HG02885 (cell line): ENCODE data around the gene SERPINA1.
A peak's percentile ranks its signal among the peaks of the same experiment; 100 is the strongest.
"Not testable (repeated sequence)": the region's sequence is repeated elsewhere in the genome, so short reads cannot be mapped to it uniquely, and the experiment has no call there.

Source experiments
- ATAC-seq: cut with Tn5 transposase; IDR thresholded peaks from one replicate; pipeline ENCODE4 v1.9.1; 2021; ENCODE audit warnings: mild to moderate bottlenecking; ENCODE audit not compliant: unreplicated experiment, poor library complexity

Gene SERPINA1

GRCh38 chr14:94388384-94389103 lies at the start of gene SERPINA1:
TSS of gene SERPINA1 (minus strand) at chr14:94388602. CDS start at chr14:94383237, 5,365 bp downstream.
- no peak for ATAC-seq

GRCh38 chr14:94428610-94429009 lies 40.2 kb upstream of the SERPINA1 start:
- ATAC-seq, result no peak

- ATAC-seq, result no peak
Observed at GRCh38 chr14:94427016-94427613, 38.7 kb upstream of the SERPINA1 start.

GRCh38 chr14:94426526-94426925 lies 38.1 kb upstream of the SERPINA1 start:
- ATAC-seq, result no peak

GRCh38 chr14:94424371-94424770 lies 36.0 kb upstream of the SERPINA1 start:
- ATAC-seq, result no peak

DNA sequence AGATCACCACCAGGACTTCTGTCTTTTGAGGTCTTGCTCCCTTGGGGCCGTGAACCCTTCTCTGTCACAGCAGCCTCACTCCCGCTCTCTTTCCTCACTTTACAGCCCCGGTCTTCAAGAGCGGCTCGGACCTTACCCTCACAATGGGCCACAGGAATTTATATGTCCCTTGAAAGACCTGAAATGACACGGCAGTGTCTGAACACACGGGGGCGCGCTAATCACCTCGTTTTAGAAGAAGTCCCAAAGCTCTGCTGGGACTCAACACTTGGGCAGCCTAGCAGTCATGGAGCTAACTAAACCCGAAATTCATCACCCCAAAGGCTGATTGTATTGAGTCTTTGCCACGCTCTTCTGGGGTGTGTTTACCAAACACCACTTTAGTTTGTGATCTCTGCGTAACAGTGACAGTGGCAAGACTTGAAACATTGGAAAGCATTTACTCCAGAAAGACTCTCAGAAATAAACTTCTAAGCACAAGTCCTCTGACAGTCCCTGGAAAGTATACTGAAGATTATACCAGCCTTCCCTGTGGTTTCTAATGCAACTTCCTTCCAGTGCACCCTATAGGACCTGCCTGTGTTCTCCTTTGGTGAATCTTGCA lies 35.2 kb upstream of the SERPINA1 start:
- ATAC-seq, result peak; percentile 68

DNA sequence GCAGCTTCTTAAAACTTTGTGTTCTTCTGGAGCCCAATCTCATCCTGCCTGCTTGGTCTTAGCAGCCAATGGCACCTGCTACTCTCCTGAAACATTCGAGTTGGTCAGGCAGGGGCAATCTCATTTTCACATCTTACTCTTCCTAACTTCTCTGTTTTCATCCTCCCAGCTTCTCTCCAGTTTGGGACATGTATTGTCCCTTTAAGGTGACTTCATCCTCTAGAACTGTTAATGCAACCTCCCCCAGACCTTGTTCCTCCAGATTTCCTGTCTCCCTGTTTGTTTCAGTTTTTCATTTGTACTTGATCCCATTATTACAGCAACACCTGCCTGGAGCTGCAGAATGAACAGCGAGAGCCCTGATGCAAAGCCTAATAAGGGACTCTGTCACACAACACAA lies 32.9 kb upstream of the SERPINA1 start:
- no peak for ATAC-seq

- ATAC-seq, result not testable (repeated sequence)
Observed at GRCh38 chr14:94417497-94418205, 29.2 kb upstream of the SERPINA1 start.

GRCh38 chr14:94412671-94413638 lies 24.6 kb upstream of the SERPINA1 start:
- no peak for ATAC-seq

DNA sequence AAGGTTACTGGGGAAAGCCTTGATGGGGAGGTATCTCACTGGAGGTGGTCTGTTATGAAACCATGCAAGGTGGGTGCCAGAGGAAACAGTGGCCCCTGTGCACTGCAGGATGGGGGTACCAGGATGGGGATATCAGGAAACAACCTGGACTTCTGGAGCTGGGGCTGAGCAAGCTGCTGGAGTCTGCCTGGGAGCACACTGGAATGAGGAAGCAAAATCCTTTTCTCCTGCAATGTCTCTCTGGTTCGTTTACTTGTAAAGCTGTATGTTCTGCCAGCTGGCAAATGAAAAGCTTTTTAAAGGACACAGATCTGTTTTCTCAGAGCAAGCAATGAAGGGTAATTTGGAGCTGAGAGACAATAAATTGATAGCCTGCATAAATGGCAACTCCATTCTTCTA lies 23.2 kb upstream of the SERPINA1 start:
- no peak for ATAC-seq

DNA sequence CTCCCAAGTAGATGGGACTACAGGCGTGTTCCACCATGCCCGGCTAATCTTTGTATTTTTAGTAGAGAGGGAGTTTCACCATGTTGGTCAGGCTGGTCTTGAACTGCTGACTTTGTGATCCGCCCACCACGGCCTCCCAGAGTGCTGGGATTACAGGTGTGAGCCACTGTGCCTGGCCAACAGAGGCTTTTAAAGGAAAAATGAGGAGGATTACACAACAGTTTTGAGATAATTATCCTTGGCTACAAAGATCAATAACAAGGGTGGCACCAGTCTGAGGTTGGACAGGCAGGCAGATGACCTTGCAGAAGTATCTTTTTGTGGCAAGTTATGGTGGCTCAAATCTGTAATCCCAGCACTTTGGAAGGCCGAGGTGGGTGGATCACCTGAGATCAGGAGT lies 21.0 kb upstream of the SERPINA1 start:
- not testable (repeated sequence) for ATAC-seq

- no peak for ATAC-seq
Observed at GRCh38 chr14:94408546-94409095, 20.2 kb upstream of the SERPINA1 start.

DNA sequence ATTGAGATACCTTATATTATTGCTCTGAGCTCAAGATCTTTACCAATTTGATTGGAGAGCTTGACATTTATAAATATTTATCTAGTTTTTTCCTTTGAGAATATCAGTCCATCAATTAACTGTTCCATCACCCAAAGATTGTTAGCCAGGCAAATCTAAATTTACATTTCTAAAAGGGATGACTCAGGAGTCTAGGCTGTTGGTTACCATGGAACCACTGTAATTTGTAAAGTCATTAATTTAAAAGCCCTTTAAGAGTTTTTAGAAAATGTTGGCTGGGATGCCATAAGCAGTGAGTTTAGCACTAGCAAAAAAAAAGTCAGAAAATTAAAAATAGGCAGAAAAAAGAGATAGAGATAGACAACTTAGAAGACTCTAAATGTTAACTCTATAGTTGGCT lies 19.5 kb upstream of the SERPINA1 start:
- no peak for ATAC-seq

DNA sequence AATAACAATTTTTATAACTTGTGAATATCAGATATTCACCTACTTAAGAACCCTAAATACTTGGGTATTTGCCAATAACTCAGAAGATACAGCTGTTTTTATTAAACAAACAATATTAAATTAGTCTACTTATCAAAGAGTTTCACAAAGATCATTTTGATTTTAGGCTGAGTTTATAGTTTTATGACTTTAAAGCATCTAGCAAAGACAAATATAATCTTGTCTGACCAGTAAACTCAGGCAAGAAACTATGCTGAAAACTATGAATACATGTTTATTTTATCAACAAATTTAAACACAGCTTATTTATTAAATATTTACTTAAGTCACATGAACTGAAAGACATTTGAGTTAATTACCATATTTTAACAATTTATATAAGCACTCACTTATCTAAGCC lies 18.5 kb upstream of the SERPINA1 start:
- no peak for ATAC-seq

DNA sequence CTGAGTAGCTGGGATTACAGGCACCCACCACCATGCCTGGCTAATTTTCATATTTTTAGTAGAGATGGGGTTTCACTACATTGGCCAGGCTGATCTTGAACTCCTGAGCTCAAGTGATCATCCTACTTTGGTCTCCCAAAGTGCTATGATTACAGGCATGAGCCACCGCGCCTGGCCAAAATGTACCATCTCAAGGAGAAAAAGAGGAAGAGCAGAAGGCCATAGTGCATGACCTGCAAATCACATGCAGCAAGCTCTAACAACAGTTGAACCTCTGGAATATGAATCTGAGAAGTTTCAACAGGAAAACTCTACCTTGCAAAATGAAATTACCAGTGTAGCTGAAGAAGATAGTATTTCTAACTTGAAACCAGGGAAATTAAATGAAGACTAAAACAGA lies 17.1 kb upstream of the SERPINA1 start:
- ATAC-seq, result no peak

- ATAC-seq, result no peak
Observed at GRCh38 chr14:94404561-94404960, 16.2 kb upstream of the SERPINA1 start.

DNA sequence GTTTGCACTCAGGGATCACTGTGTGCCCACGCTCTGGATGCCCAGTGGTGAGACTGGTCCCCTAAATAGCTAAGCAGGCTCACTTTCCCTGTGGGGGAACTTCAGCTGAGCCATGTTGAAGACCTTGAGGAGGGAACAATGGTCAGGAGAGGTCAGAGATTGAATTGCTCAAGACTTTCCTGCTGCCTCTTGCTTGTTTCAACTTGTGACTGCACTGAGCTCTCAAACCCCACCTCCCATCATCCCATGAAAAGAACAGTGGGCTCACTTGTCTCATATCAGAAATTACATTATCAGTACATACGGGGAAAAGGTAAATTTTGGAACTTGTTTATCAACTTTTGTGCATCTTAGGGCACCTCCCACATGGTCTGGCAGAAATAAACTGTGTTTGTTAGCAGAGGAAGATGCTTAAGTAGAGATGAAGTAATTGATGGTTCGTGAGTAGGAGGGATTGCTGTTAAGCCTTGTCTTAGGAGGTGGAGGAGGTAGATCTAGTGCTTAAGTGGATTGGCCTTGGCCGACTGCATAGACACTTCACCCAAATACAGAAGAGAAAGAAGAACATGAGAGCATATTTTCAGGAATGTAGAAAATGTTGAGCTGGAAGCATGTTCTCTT lies 15.0 kb upstream of the SERPINA1 start:
- no peak for ATAC-seq

DNA sequence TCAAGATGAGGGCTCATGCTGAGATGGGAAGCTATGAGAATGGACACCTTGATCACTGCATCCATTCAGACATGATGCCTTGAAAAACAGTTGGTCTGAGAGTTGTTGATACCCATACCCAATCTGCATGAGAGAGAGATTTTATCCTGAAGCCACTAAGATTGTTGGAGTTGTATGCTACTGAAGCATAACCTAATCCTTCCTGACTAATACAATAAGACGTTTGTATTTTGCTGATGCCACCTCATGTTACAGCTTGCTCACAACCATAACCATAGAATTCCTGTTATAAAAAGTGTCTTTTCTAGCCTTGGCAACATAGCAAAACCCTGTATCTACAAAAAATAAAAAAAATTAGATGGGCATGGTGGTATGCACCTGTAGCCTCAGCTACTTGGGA lies 12.7 kb upstream of the SERPINA1 start:
- ATAC-seq, result no peak

DNA sequence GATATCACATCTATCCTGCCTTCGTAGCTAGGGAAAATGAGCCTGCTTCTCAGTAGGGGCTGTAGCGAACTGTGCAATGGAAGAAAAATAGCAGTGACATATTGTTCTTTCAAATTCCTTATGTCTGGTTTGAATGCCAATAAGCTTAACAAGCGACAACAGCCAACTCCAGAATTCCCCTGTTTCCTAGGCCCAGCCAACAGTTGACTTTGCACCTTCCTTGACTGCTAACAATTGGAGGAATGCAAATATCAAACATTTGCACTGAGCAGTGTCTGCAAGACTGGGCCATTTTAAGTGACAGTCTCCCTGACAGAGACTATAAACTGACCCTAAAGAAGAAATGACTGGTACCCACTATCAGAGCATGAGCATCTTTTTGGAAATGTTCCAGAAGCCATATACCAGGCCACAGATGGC lies 12.0 kb upstream of the SERPINA1 start:
- ATAC-seq, result no peak
